Stimulated activated CD4-positive, alpha-beta T cell treated with anti-CD3 and anti-CD28 coated beads, Interleukin-4, amount 100 ng/mL, for 24 hours (primary cell): Measurements from ENCODE around the gene UBAC1.
"Not testable (repeated sequence)": the region's sequence is repeated elsewhere in the genome, so short reads cannot be mapped to it uniquely, and the experiment has no call there.

Experiments used
- DNase-seq: peaks from one replicate; pipeline ENCODE4 v3.0.0-alpha.2; 2020

Gene UBAC1

GRCh38 chr9:135975834-135976233 is 14.7 kb upstream of the UBAC1 start:
- no peak for DNase-seq

GRCh38 chr9:135974220-135974573 is 13.0 kb upstream of the UBAC1 start:
- no peak for DNase-seq

GRCh38 chr9:135973277-135974219 is 12.4 kb upstream of the UBAC1 start:
- no peak for DNase-seq

- peak; percentile 25 for DNase-seq
Measured at GRCh38 chr9:135971892-135972291, 10.7 kb upstream of the UBAC1 start.

- no peak for DNase-seq
Measured at GRCh38 chr9:135971111-135971766, 10.1 kb upstream of the UBAC1 start.

- no peak for DNase-seq
Measured at GRCh38 chr9:135970128-135970815, 9.1 kb upstream of the UBAC1 start.

GRCh38 chr9:135969064-135969683 is 8.0 kb upstream of the UBAC1 start:
- DNase-seq, result no peak

GRCh38 chr9:135968601-135969000 is 7.4 kb upstream of the UBAC1 start:
- no peak for DNase-seq

- DNase-seq, result no peak
Measured at GRCh38 chr9:135968083-135968476, 6.9 kb upstream of the UBAC1 start.

GRCh38 chr9:135966916-135967260 is 5.7 kb upstream of the UBAC1 start:
- DNase-seq, result not testable (repeated sequence)

GRCh38 chr9:135965124-135965756 is 4.1 kb upstream of the UBAC1 start:
- DNase-seq, result no peak

- DNase-seq, result no peak
Measured at GRCh38 chr9:135963938-135964337, 2.8 kb upstream of the UBAC1 start.

- DNase-seq, result no peak
Measured at GRCh38 chr9:135963338-135963737, 2.2 kb upstream of the UBAC1 start.

GRCh38 chr9:135962696-135963307 is 1.6 kb upstream of the UBAC1 start:
- no peak for DNase-seq

GRCh38 chr9:135961811-135962695 is 880 bp upstream of the UBAC1 start:
- no peak for DNase-seq

- DNase-seq, result no peak
Measured at GRCh38 chr9:135960411-135961276, 529 bp downstream of the UBAC1 start.

- no peak for DNase-seq
Measured at GRCh38 chr9:135959814-135960213, 1.4 kb downstream of the UBAC1 start.

- no peak for DNase-seq
Measured at GRCh38 chr9:135958485-135958884, 2.7 kb downstream of the UBAC1 start.

- DNase-seq, result no peak
Measured at GRCh38 chr9:135957431-135957830, 3.7 kb downstream of the UBAC1 start.

GRCh38 chr9:135956802-135957174 is 4.4 kb downstream of the UBAC1 start:
- DNase-seq, result no peak
